ENCODE results near the gene ZNF181.
"Not testable (repeated sequence)": the region's sequence is repeated elsewhere in the genome, so short reads cannot be mapped to it uniquely, and the experiment has no call there.

The ZNF181 gene

DNA sequence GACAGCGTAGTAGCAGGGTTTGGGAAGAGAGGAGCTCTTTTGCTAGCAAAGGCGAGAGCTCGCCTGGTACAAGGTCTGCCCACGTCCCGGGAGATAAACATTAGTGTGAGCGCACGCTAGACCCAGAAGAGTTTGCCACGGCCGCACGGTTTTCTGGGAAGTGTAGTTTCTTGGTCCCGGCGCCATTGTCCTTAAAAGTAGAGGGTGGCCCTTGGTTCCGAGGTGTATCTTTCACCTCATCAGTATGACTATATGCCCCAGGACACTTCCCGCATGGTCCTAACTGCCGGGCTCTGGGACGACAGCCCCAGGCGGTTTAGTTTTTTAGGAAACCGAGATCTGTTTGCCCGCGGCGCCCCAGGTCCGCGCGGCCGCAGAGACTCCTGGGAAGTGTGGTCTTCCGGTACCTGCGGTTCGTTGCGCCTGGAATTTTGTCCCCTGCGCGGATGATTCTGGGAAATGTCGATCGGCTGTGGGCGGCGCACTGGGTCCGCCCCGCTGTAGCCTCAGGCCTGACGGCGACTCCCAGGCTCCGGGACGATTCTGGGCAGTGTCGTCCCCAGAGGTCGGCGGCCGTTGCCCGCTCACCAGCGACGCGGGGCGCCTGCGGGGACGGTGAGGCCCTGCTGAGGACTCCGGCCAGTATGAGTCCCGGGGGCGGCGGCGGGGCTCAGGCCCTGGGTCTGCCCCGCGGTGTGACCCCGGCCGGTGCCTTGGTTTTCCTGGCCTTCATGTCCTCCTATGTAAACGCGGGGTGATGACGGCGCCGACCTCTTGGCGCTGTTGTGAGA, at the start of gene ZNF181:
Gene ZNF181, plus strand, starts transcription at position 498 of the 791 bp plus-strand sequence. CDS start 795 bp downstream, outside the sequence.
- DNase-seq: peak; percentile 94
- TF ChIP-seq GATA1 (IDR thresholded peaks at IDR 0.05; ENCODE audit: low read depth, low read length) (no peak), POLR2A (IDR thresholded peaks at IDR 0.05; ENCODE audit: low read length) (peak; percentile 77)

GRCh38 chr19:34685266-34685665, 48.8 kb upstream of the ZNF181 start:
- not testable (repeated sequence) for DNase-seq

DNA sequence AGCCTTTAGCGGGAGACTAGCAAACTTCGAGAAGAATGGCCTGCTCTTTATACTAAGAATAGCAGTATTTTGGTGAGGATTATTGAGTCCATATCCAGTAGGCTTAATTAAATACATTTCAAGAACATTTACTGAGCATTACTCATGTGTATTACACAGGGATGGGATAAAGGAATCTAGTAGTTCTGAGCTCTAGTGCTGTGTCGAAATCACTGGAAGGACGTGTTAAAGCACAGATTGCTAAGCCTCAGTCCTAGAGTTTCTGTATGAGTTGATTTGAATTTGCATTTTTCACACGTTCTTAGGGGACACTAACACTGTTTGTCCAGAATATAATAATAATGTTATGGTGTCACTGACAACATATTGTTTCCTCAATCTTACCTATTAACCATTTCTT, 47.6 kb upstream of the ZNF181 start:
- TF ChIP-seq GATA1 (IDR thresholded peaks at IDR 0.05; ENCODE audit: low read depth, low read length): no peak
- no peak for TF ChIP-seq POLR2A (IDR thresholded peaks at IDR 0.05; ENCODE audit: low read length)
- DNase-seq: no peak

GRCh38 chr19:34687348-34687747, 46.7 kb upstream of the ZNF181 start:
- TF ChIP-seq POLR2A (IDR thresholded peaks at IDR 0.05; ENCODE audit: low read length) (no peak), GATA1 (IDR thresholded peaks at IDR 0.05; ENCODE audit: low read depth, low read length) (no peak)

GRCh38 chr19:34688592-34688991, 45.5 kb upstream of the ZNF181 start:
- no peak for TF ChIP-seq GATA1 (IDR thresholded peaks at IDR 0.05; ENCODE audit: low read depth, low read length)
- no peak for TF ChIP-seq POLR2A (IDR thresholded peaks at IDR 0.05; ENCODE audit: low read length)
- DNase-seq: no peak

More at GRCh38 chr19:34687348-34687747, 46.7 kb upstream of the ZNF181 start:
- DNase-seq: no peak

DNA sequence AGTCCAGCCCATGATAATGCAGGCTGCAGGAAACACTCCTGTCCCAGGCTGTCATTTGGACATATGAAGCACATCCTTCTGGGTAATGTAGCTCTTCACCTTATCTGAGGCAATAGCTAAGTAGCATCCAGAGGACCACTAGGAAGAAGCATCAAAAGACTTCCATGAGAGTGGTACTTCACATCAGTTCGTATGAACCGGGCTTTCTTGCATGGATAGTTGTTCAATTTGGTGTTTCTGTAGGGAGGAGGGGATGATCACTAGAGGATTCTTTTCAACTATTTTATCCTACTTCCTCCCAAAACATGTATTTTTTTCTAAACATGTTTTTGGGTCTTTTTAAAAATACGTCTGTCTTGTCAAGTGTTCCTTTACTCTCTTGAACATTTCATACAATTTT, 43.7 kb upstream of the ZNF181 start:
- TF ChIP-seq POLR2A (IDR thresholded peaks at IDR 0.05; ENCODE audit: low read length) (no peak), GATA1 (IDR thresholded peaks at IDR 0.05; ENCODE audit: low read depth, low read length) (no peak)
- DNase-seq: no peak

- TF ChIP-seq POLR2A (IDR thresholded peaks at IDR 0.05; ENCODE audit: low read length): no peak
- TF ChIP-seq GATA1 (IDR thresholded peaks at IDR 0.05; ENCODE audit: low read depth, low read length): no peak
- DNase-seq: no peak
These were observed 41.5 kb upstream of the ZNF181 start for GRCh38 chr19:34692549-34692948.

DNA sequence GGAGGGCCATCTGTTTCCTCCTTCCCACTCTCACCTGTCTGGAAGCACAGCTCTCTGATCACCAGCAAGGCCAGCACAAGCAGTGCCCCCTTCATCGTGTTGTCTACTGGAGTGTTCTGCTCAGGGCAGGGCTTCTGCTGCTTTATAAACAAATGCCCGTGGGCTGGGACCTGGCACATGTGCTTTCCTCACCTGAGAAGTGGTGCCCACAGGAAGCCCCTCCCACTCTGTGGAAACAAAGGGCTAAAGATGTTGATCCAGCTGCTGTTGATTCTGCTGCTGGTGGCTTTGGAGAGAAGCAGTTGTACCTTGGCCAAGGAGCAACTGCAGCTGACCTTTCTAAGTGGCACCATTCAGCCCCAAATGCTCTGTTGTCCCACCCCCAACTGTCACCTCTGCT, 26.4 kb upstream of the ZNF181 start:
- DNase-seq: no peak
- TF ChIP-seq GATA1 (IDR thresholded peaks at IDR 0.05; ENCODE audit: low read depth, low read length): no peak
- TF ChIP-seq POLR2A (IDR thresholded peaks at IDR 0.05; ENCODE audit: low read length): no peak

DNA sequence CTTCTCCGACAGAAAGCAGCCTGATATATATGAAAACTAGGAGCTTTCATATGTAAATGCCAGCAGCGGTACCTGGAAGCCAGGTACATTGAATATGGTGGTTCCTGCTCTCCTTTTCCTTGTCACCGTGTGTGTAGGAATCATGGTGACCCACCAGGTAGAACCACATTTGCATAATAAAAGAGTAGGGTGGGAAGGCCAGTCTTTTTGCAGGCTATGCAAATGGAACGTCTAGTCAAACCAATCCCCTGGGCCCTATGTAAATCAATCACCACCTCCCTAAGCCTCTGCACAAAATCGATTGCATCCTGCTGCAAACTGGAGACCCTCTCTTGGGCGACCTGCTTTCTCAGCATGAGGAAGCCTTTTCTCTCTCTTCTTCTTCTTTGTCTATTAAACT, 22.2 kb upstream of the ZNF181 start:
- TF ChIP-seq GATA1 (IDR thresholded peaks at IDR 0.05; ENCODE audit: low read depth, low read length) (no peak), POLR2A (IDR thresholded peaks at IDR 0.05; ENCODE audit: low read length) (no peak)
- DNase-seq: no peak

DNA sequence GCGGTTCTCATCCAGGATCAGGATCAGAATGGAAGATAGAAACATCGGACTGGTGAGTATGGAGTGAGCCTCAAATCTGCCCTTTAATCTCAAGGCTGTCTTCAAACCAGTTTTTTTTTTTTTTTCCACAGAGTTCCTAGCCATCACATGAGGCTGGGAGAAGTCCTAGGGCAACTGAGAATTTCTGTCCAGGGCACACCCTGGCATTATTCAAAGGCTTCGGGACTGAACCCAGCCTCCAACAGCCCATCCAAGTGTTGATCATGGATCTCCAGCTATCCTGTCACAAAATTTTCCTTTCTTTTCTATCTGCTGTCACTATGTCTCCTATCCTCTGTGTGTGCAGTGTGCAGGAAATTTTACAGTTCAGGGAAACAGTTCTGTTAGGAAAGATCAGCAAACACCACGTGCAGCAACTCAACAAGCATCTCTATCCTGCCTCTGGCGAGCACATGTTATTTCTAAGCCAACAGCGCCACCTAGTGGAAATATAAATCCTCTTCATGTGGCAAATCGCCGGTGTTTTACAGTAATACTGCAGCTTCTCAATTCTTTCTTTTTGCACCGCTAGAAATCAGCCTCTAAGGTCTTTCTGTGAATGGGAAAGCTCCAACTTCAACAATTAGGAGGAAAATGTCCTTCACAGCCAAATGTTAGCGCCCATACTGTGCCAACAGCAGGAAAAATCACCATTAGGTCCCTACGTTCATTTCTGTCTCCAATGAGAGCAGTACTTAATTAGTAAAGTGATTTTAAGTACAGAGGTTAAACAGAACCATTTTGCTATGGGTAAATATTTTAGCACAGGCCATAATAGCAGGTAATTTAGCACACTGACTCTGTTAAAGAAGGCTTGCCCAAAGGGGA, 21.4 kb upstream of the ZNF181 start:
- DNase-seq: peak; percentile 79 to 89
- TF ChIP-seq GATA1 (IDR thresholded peaks at IDR 0.05; ENCODE audit: low read depth, low read length) (no peak), POLR2A (IDR thresholded peaks at IDR 0.05; ENCODE audit: low read length) (no peak)

GRCh38 chr19:34713262-34713637, 20.8 kb upstream of the ZNF181 start:
- no peak for TF ChIP-seq GATA1 (IDR thresholded peaks at IDR 0.05; ENCODE audit: low read depth, low read length)
- no peak for TF ChIP-seq POLR2A (IDR thresholded peaks at IDR 0.05; ENCODE audit: low read length)
- DNase-seq: no peak

DNA sequence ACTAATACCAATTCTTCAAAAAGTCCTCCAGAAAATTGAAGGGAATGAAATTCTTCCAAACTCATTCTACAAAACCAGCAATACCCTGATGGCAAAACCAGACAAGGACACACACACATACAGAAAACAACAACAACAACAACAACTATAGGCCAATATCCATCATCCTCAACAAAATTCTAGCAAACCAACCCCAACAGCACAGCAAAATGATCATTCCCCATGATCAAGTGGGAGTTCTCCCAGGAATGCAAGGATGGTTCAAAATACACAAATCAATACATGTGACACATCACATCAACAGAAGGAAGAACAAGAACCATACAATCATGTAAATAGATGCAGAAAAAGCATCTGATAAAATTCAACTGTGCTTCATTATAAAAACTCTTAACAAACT, 18.7 kb upstream of the ZNF181 start:
- TF ChIP-seq POLR2A (IDR thresholded peaks at IDR 0.05; ENCODE audit: low read length) (no peak), GATA1 (IDR thresholded peaks at IDR 0.05; ENCODE audit: low read depth, low read length) (no peak)
- DNase-seq: no peak

GRCh38 chr19:34722353-34722752, 11.7 kb upstream of the ZNF181 start:
- DNase-seq: no peak
- TF ChIP-seq POLR2A (IDR thresholded peaks at IDR 0.05; ENCODE audit: low read length) (no peak), GATA1 (IDR thresholded peaks at IDR 0.05; ENCODE audit: low read depth, low read length) (no peak)

GRCh38 chr19:34725400-34725799, 8.6 kb upstream of the ZNF181 start:
- TF ChIP-seq GATA1 (IDR thresholded peaks at IDR 0.05; ENCODE audit: low read depth, low read length) (no peak), POLR2A (IDR thresholded peaks at IDR 0.05; ENCODE audit: low read length) (no peak)
- no peak for DNase-seq
